K562 (cell line): Measurements from ENCODE around the gene SMG9. TPM values are rescaled to one million over a fixed set of nuclear protein-coding genes. Genes with fewer than 3 reads are reported as not detected.

Source experiments
- ATAC-seq: fragments of 200-7000 bp; cut with Tn5 transposase; 3 replicates; pipeline ENCODE4 v1.9.1; 2020; ENCODE audit warnings: moderate library complexity
- BruUV-seq: library from RNA; stranded (reverse); fragments of 400-500 nt; replicated peaks from 2 replicates; lab custom pipeline; 2021; lab: Mats Ljungman, UMichigan
- CTCF ChIA-PET: fragments of 300-600 bp; formaldehyde crosslinking; extraction: SDS; loops from one replicate; lab custom pipeline; 2021; ENCODE audit warnings: low intra/inter-chr PET ratio; lab: Yijun Ruan, JAX
- POLR2A ChIA-PET: fragments of 300-600, 350-650 bp; sonication (Branson Sonifier 250); formaldehyde crosslinking; extraction: SDS; loops from one replicate; lab custom pipeline; 2021; ENCODE audit warnings: antibody characterized with exemption, inconsistent platforms; lab: Yijun Ruan, JAX
- DNase-seq, 4 experiments: peaks; one replicate each; pipeline versions ENCODE4 v3.0.0 to v3.0.0-alpha.2; 2011 to 2018; ENCODE audit warnings: low spot score in 3 of 4, mixed read lengths in 3 of 4; ENCODE audit errors: extremely low read depth in 1 of 4
- FAIRE-seq: peaks from 2 replicates; lab custom pipeline; 2011; peaks lifted over from hg19 to GRCh38; lab: Jason Lieb, UNC
- H2AFZ ChIP-seq: 2 replicates; pipeline ENCODE4 v1.6.0; 2011; ENCODE audit warnings: low read depth, low read length, control low read depth, inconsistent platforms
- H3K27ac ChIP-seq: fragments of 200-600 bp; 3 replicates; pipeline ENCODE4 v1.8.0; 2011; ENCODE audit warnings: low read depth, mild to moderate bottlenecking, control low read depth, inconsistent platforms, low read length, moderate library complexity, mixed read lengths; ENCODE audit errors: extremely low read depth
- H3K27me3 ChIP-seq, 2 experiments: fragments of 300-600 bp in 1 of 2; 2 replicates in 1 of 2; 3 replicates in 1 of 2; pipeline versions ENCODE4 v1.6.0 to v1.8.0; 2011; ENCODE audit warnings: inconsistent platforms in 2 of 2, low read length in 2 of 2, mild to moderate bottlenecking in 1 of 2, mixed read lengths in 1 of 2, moderate library complexity in 1 of 2; ENCODE audit not compliant: control insufficient read depth in 2 of 2, insufficient read depth in 2 of 2
- H3K36me3 ChIP-seq: fragments of 300-600 bp; 3 replicates; pipeline ENCODE4 v1.8.0; 2011; ENCODE audit warnings: mild to moderate bottlenecking, low read length, inconsistent platforms; ENCODE audit not compliant: control insufficient read depth, insufficient read depth
- H3K4me1 ChIP-seq, 2 experiments: fragments of 200-600 bp in 1 of 2; replicated peaks in 1 of 2; 2 replicates in 1 of 2; 3 replicates in 1 of 2; pipeline versions ENCODE4 v1.5.1 to v1.8.0; 2011; ENCODE audit warnings: inconsistent platforms in 2 of 2, low read length in 2 of 2, mild to moderate bottlenecking in 1 of 2, mixed read lengths in 1 of 2, moderate library complexity in 1 of 2; ENCODE audit not compliant: control insufficient read depth in 2 of 2, insufficient read depth in 2 of 2
- H3K4me2 ChIP-seq: 2 replicates; pipeline ENCODE4 v1.6.1; 2011; ENCODE audit warnings: low read length, control low read depth, inconsistent platforms, mixed read lengths; ENCODE audit not compliant: insufficient read depth
- H3K4me3 ChIP-seq: fragments of 200-600 bp; sonication (generic), shearing (Covaris generic); 2 replicates; pipeline ENCODE4 v1.5.1; 2016; ENCODE audit warnings: control low read depth, inconsistent platforms
- H3K79me2 ChIP-seq: fragments of 200-600 bp; 3 replicates; pipeline ENCODE4 v1.8.0; 2011; ENCODE audit warnings: low read length, inconsistent platforms; ENCODE audit not compliant: control insufficient read depth, insufficient read depth
- H3K9ac ChIP-seq, 2 experiments: 2 replicates each; pipeline versions ENCODE4 v1.6.0 to v1.6.1; 2011; ENCODE audit warnings: low read depth in 2 of 2, low read length in 2 of 2, control low read depth in 1 of 2, inconsistent platforms in 1 of 2, mild to moderate bottlenecking in 1 of 2, mixed read lengths in 1 of 2; ENCODE audit not compliant: insufficient read depth in 1 of 2
- H3K9me1 ChIP-seq: one replicate; pipeline ENCODE4 v1.6.0; 2011; ENCODE audit warnings: inconsistent platforms, mild to moderate bottlenecking, low read length, moderate library complexity; ENCODE audit not compliant: control insufficient read depth, insufficient read depth
- H3K9me3 ChIP-seq: replicated peaks from 2 replicates; pipeline ENCODE4 v1.5.1; 2011; ENCODE audit warnings: low read depth, low read length, inconsistent platforms; ENCODE audit not compliant: control insufficient read depth, insufficient read depth
- H4K20me1 ChIP-seq: replicated peaks from 2 replicates; pipeline ENCODE4 v1.6.1; 2011; ENCODE audit warnings: low read length, inconsistent platforms, mixed read lengths; ENCODE audit not compliant: control insufficient read depth, insufficient read depth
- BRF2 ChIP-seq: IDR thresholded peaks from 3 replicates; pipeline ENCODE4 v1.6.1; 2011; ENCODE audit warnings: borderline replicate concordance, mild to moderate bottlenecking; ENCODE audit not compliant: insufficient read length, insufficient read depth
- CBX2 ChIP-seq: fragments of 200-600 bp; sonication (generic); IDR thresholded peaks from one replicate; pipeline ENCODE4 v1.6.1; 2012; ENCODE audit warnings: mild to moderate bottlenecking, low read length, inconsistent platforms; ENCODE audit not compliant: insufficient read depth, poor library complexity, severe bottlenecking
- ETV5 ChIP-seq: sonication (generic); formaldehyde crosslinking; IDR thresholded peaks from 2 replicates; pipeline ENCODE4 v1.4.0; 2020; ENCODE audit warnings: low read depth, mild to moderate bottlenecking, missing genetic modification reagents
- GATAD2B ChIP-seq: fragments of 450-650 bp; IDR thresholded peaks from 2 replicates; pipeline ENCODE4 v1.6.1; 2017; ENCODE audit warnings: mild to moderate bottlenecking, borderline replicate concordance
- HDAC1 ChIP-seq, 2 experiments: fragments of 450-650 bp; IDR thresholded peaks; 2 replicates each; pipeline ENCODE4 v1.6.1; 2016 to 2017; ENCODE audit warnings: inconsistent platforms in 1 of 2, mild to moderate bottlenecking in 1 of 2, moderate library complexity in 1 of 2
- HLTF ChIP-seq: fragments of 450-650 bp; IDR thresholded peaks from 2 replicates; pipeline ENCODE4 v1.6.1; 2016
- MYNN ChIP-seq, 2 experiments: sonication (generic); formaldehyde crosslinking in 1 of 2; IDR thresholded peaks; 2 replicates each; pipeline versions ENCODE4 v1.5.0 to v1.6.1; 2016 to 2020; ENCODE audit warnings: antibody characterized with exemption in 1 of 2, missing genetic modification reagents in 1 of 2
- POLR2G ChIP-seq: fragments of 200-400 bp; formaldehyde crosslinking; IDR thresholded peaks from 2 replicates; pipeline ENCODE4 v1.6.1; 2017; ENCODE audit warnings: low read depth, mild to moderate bottlenecking, antibody characterized with exemption, low read length, moderate library complexity
- RREB1 ChIP-seq: fragments of 250-450 bp; sonication (Bioruptor Pico); IDR thresholded peaks from 2 replicates; pipeline ENCODE4 v1.4.0; 2020
- SUPT5H ChIP-seq: fragments of 450-650 bp; IDR thresholded peaks from 2 replicates; pipeline ENCODE4 v1.6.1; 2016
- XRCC4 ChIP-seq: IDR thresholded peaks from one replicate; pipeline ENCODE4 v1.6.1; 2011; ENCODE audit not compliant: insufficient read depth, insufficient read length; ENCODE audit errors: extremely low read depth
- ZBTB9 ChIP-seq: fragments of 450-650 bp; formaldehyde crosslinking; IDR thresholded peaks from 2 replicates; pipeline ENCODE4 v1.4.0; 2020; ENCODE audit warnings: mild to moderate bottlenecking, moderate library complexity
- WGBS: fragments of 100-300 bp; shearing (Covaris generic); methylation state at CpG from one replicate; pipeline ENCODE4 v1.1.6; 2016; ENCODE audit warnings: low coverage, mixed read lengths; ENCODE audit not compliant: insufficient coverage; ENCODE audit errors: missing lambda C conversion rate; 5-methylcytosine and 5-hydroxymethylcytosine counted together
- in situ Hi-C: fragments of 300-500 bp; cut with MboI; formaldehyde crosslinking; loops from 4 replicates; pipeline ENCODE4 v1.15.0; 2018; ENCODE audit warnings: inconsistent platforms, mixed read lengths
- intact Hi-C: fragments of 100-400 bp; cut with micrococcal nuclease; formaldehyde crosslinking; loops from 2 replicates; pipeline ENCODE4 v1.14.2; 2022
- polyA plus RNA-seq, 8 experiments: library from polyadenylated mRNA; depleted of rRNA in 4 of 8; stranded (reverse) in 5 of 8; unstranded in 3 of 8; fragments of >200 nt; fragmentation: Nextera tagmentation in 2 of 8; fragmentation: Illumina TruSeq in 1 of 8; extraction: Ambion mirVana in 2 of 8; extraction: Trizol in 1 of 8; gene quantifications; 2 replicates each; pipeline versions ENCODE4 v1.2.1 to v1.2.3, GENCODE V29; 2011 to 2014; ENCODE audit warnings: inconsistent platforms in 1 of 8, missing spikeins in 1 of 8
- total RNA-seq, 7 experiments: library from RNA; depleted of rRNA in 6 of 7; stranded (reverse); fragments of >200 nt in 6 of 7; fragmentation: Illumina TruSeq in 2 of 7; extraction: Trizol in 2 of 7; gene quantifications; 2 replicates each; pipeline versions ENCODE4 v1.2.1 to v1.2.3, GENCODE V29; 2011 to 2021; ENCODE audit warnings: low replicate concordance in 1 of 7

Gene SMG9
- total and polyA plus RNA-seq, 9 of the 15 experiments (the other 6 are each of a cell fraction or from before 2014, with no cell fraction given), result 1.7 to 79.7 (median 40.2) TPM

GRCh38 chr19:43780706-43781525 is 26.2 kb upstream of the SMG9 start, which contains the start of gene KCNN4:
Gene KCNN4, minus strand, starts transcription at chr19:43780973. Its CDS starts 112 bp downstream, at chr19:43780861.
- in situ Hi-C loops (loop anchor here (5.0 kb wide), 1 partner anchor 34 kb away; no protein-coding TSS in a partner anchor), intact Hi-C loops (no loop called here)
- H3K4me2 ChIP-seq, result peak within 1 kb of the TSS; percentile 72
- CTCF ChIA-PET, result no interaction called here
- ATAC-seq (peak; percentile 1; the same call in 1 of the 3 replicates), FAIRE-seq (peak; percentile 63), DNase-seq (peak; percentile 65 to 78 (median 72))
- BruUV-seq, result no TSS peak
- peak within 1 kb of the TSS; percentile 65 to 93 for H3K9ac ChIP-seq
- no peaks in the 10 kb centered on the region for H3K36me3 ChIP-seq
- peaks cover 79 to 92% of the 10 kb centered on the region in 2 experiments for H3K4me1 ChIP-seq
- H3K9me1 ChIP-seq, result no peaks in the 10 kb centered on the region
- POLR2A ChIA-PET, result interaction anchor here (0.5 to 1.3 kb wide), 2 partner anchors 11 to 17 kb away, joined by 3 read pairs; no protein-coding TSS in a partner anchor
- no peaks in the 10 kb centered on the region for H3K9me3 ChIP-seq
- peak within 1 kb of the TSS; percentile 83 for H3K27ac ChIP-seq
- 28% methylated on average over 15 of the region's 19 CpGs for WGBS
- H3K27me3 ChIP-seq, result no peaks in the 10 kb centered on the region
- H4K20me1 ChIP-seq, result no peaks in the 10 kb centered on the region
- peak within 1 kb of the TSS; percentile 83 for H2AFZ ChIP-seq
- H3K79me2 ChIP-seq, result peaks cover 62% of the 10 kb centered on the region
- H3K4me3 ChIP-seq, result peak within 1 kb of the TSS; percentile 47
- no peak for TF ChIP-seq RREB1 (CRISPR knock-in tag)
- TF ChIP-seq ETV5 (CRISPR knock-in tag), result no peak
- TF ChIP-seq BRF2, result no peak
- TF ChIP-seq MYNN (IDR thresholded peaks at IDR 0.05), result 0 out of 2 replicates have a peak, but pooled peaks have one; percentile 50
- no peak for TF ChIP-seq MYNN (CRISPR knock-in tag; IDR thresholded peaks at IDR 0.05)
- no peak for TF ChIP-seq GATAD2B
- peak in 1 of 2 experiments; percentile 64; a peak in 2 of 4 replicates for TF ChIP-seq HDAC1 (IDR thresholded peaks at IDR 0.05)
- TF ChIP-seq HLTF, result 0 out of 2 replicates have a peak, but pooled peaks have one; percentile 62
- TF ChIP-seq SUPT5H, result peak; percentile 44; the same call in 1 of the 2 replicates
- TF ChIP-seq CBX2, result no peak
- TF ChIP-seq ZBTB9 (CRISPR knock-in tag), result peak; percentile 51; the same call in 1 of the 2 replicates
- no peak for TF ChIP-seq XRCC4
- peak; percentile 69 for TF ChIP-seq POLR2G
